Mucosa of stomach (tissue), 1 donor: ENCODE results near the gene DOHH.

Source experiments
- H3K27me3 ChIP-seq: one replicate; pipeline ENCODE4 v1.7.0; 2013; ENCODE audit warnings: mild to moderate bottlenecking, low read length; ENCODE audit not compliant: control insufficient read depth, insufficient read depth
- H3K36me3 ChIP-seq: one replicate; pipeline ENCODE4 v1.7.0; 2013; ENCODE audit warnings: low read length; ENCODE audit not compliant: control insufficient read depth, insufficient read depth
- H3K4me1 ChIP-seq: one replicate; pipeline ENCODE4 v1.7.0; 2013; ENCODE audit warnings: mild to moderate bottlenecking, low read length; ENCODE audit not compliant: control insufficient read depth, insufficient read depth
- H3K4me3 ChIP-seq: one replicate; pipeline ENCODE4 v1.7.0; 2013; ENCODE audit warnings: low read length
- H3K9ac ChIP-seq: one replicate; pipeline ENCODE4 v1.7.0; 2013; ENCODE audit warnings: mild to moderate bottlenecking, low read length, moderate library complexity
- H3K9me3 ChIP-seq: one replicate; pipeline ENCODE4 v1.7.0; 2013; ENCODE audit warnings: mild to moderate bottlenecking, low read length, moderate library complexity; ENCODE audit not compliant: control insufficient read depth
- donor health status: Pancreatic carcinoma.

DOHH gene

GRCh38 chr19:3483226-3483628 is 17.2 kb downstream of the DOHH start, which contains the start of gene SMIM44:
SMIM44 (minus strand) TSS chr19:3483441; CDS start chr19:3483403, 38 bp downstream.
- H3K4me1 ChIP-seq = peaks cover 40% of the 10 kb centered on the region
- H3K27me3 ChIP-seq = peaks cover 4% of the 10 kb centered on the region
- H3K9ac ChIP-seq = peak within 1 kb of the TSS; percentile 84
- H3K4me3 ChIP-seq = peak within 1 kb of the TSS; percentile 31
- H3K9me3 ChIP-seq = no peaks in the 10 kb centered on the region
- no peaks in the 10 kb centered on the region for H3K36me3 ChIP-seq

GRCh38 chr19:3482507-3483225 is 17.8 kb downstream of the DOHH start:
- H3K9ac ChIP-seq = peak overlapping the region; percentile 84
- H3K27me3 ChIP-seq = peaks cover 4% of the 10 kb centered on the region

GRCh38 chr19:3481241-3482090 is 19.0 kb downstream of the DOHH start:
- no peak overlapping the region for H3K4me3 ChIP-seq
- peak overlapping the region; percentile 26 for H3K9ac ChIP-seq
- H3K27me3 ChIP-seq = peaks cover 4% of the 10 kb centered on the region
- H3K36me3 ChIP-seq = no peaks in the 10 kb centered on the region
- H3K9me3 ChIP-seq = no peaks in the 10 kb centered on the region
- peaks cover 40% of the 10 kb centered on the region for H3K4me1 ChIP-seq

More at GRCh38 chr19:3482507-3483225, 17.8 kb downstream of the DOHH start:
- Histone ChIP-seq H3K9me3 (no peaks in the 10 kb centered on the region), H3K4me3 (peak overlapping the region; percentile 31), H3K36me3 (no peaks in the 10 kb centered on the region), H3K4me1 (peaks cover 40% of the 10 kb centered on the region)

- H3K4me1 ChIP-seq = peaks cover 40% of the 10 kb centered on the region
- peak within 1 kb of the TSS; percentile 19 for H3K4me3 ChIP-seq
- no peaks in the 10 kb centered on the region for H3K36me3 ChIP-seq
- H3K9me3 ChIP-seq = no peaks in the 10 kb centered on the region
- H3K9ac ChIP-seq = peak within 1 kb of the TSS; percentile 61
- H3K27me3 ChIP-seq = peaks cover 4% of the 10 kb centered on the region
Observed at GRCh38 chr19:3480383-3481091, 19.9 kb downstream of the DOHH start, which contains the start of gene SMIM24. SMIM24 (minus strand) TSS chr19:3480525; CDS start chr19:3480463, 62 bp downstream.

- Histone ChIP-seq H3K27me3 (peaks cover 4% of the 10 kb centered on the region), H3K9me3 (no peaks in the 10 kb centered on the region), H3K36me3 (no peaks in the 10 kb centered on the region), H3K9ac (peak overlapping the region; percentile 61), H3K4me1 (peaks cover 42% of the 10 kb centered on the region), H3K4me3 (peak overlapping the region; percentile 19)
Observed at GRCh38 chr19:3479834-3480215, 20.6 kb downstream of the DOHH start.

GRCh38 chr19:3479177-3479833 is 21.2 kb downstream of the DOHH start:
- Histone ChIP-seq H3K36me3 (no peaks in the 10 kb centered on the region), H3K4me1 (peaks cover 47% of the 10 kb centered on the region), H3K9me3 (no peaks in the 10 kb centered on the region), H3K27me3 (peaks cover 4% of the 10 kb centered on the region), H3K4me3 (no peak overlapping the region), H3K9ac (peak overlapping the region; percentile 12)

GRCh38 chr19:3478409-3479176 is 21.9 kb downstream of the DOHH start:
- H3K9ac ChIP-seq = no peak overlapping the region
- H3K27me3 ChIP-seq = peaks cover 4% of the 10 kb centered on the region
- no peak overlapping the region for H3K4me3 ChIP-seq
- no peaks in the 10 kb centered on the region for H3K36me3 ChIP-seq
- peaks cover 54% of the 10 kb centered on the region for H3K4me1 ChIP-seq
- no peaks in the 10 kb centered on the region for H3K9me3 ChIP-seq

GRCh38 chr19:3477951-3478350 is 22.5 kb downstream of the DOHH start:
- Histone ChIP-seq H3K36me3 (no peaks in the 10 kb centered on the region), H3K9ac (no peak overlapping the region), H3K4me1 (peaks cover 51% of the 10 kb centered on the region), H3K4me3 (no peak overlapping the region), H3K9me3 (no peaks in the 10 kb centered on the region), H3K27me3 (peaks cover 4% of the 10 kb centered on the region)

GRCh38 chr19:3477506-3477905 is 23.0 kb downstream of the DOHH start:
- Histone ChIP-seq H3K27me3 (peaks cover 4% of the 10 kb centered on the region), H3K4me3 (no peak overlapping the region), H3K36me3 (no peaks in the 10 kb centered on the region), H3K4me1 (peaks cover 54% of the 10 kb centered on the region), H3K9ac (no peak overlapping the region), H3K9me3 (no peaks in the 10 kb centered on the region)

GRCh38 chr19:3476830-3477229 is 23.6 kb downstream of the DOHH start:
- no peak overlapping the region for H3K9ac ChIP-seq
- peaks cover 53% of the 10 kb centered on the region for H3K4me1 ChIP-seq
- H3K9me3 ChIP-seq = no peaks in the 10 kb centered on the region
- no peaks in the 10 kb centered on the region for H3K36me3 ChIP-seq
- no peak overlapping the region for H3K4me3 ChIP-seq
- H3K27me3 ChIP-seq = peaks cover 4% of the 10 kb centered on the region

- H3K36me3 ChIP-seq = no peaks in the 10 kb centered on the region
- H3K4me1 ChIP-seq = peaks cover 39% of the 10 kb centered on the region
- no peaks in the 10 kb centered on the region for H3K9me3 ChIP-seq
- H3K9ac ChIP-seq = no peak overlapping the region
- peaks cover 2% of the 10 kb centered on the region for H3K27me3 ChIP-seq
- no peak overlapping the region for H3K4me3 ChIP-seq
Observed at GRCh38 chr19:3475449-3475848, 25.0 kb downstream of the DOHH start.
